Measurements from ENCODE around the gene UFSP1. TPM values are rescaled to one million over a fixed set of nuclear protein-coding genes. Genes with fewer than 3 reads are reported as not detected.
A peak's percentile ranks its signal among the peaks of the same experiment; 100 is the strongest.

The UFSP1 gene
- total and polyA plus RNA-seq, 2 of the 13 experiments (the other 11 are each of a cell fraction or from before 2014, with no cell fraction given), result 0.65 to 3.3 TPM

DNA sequence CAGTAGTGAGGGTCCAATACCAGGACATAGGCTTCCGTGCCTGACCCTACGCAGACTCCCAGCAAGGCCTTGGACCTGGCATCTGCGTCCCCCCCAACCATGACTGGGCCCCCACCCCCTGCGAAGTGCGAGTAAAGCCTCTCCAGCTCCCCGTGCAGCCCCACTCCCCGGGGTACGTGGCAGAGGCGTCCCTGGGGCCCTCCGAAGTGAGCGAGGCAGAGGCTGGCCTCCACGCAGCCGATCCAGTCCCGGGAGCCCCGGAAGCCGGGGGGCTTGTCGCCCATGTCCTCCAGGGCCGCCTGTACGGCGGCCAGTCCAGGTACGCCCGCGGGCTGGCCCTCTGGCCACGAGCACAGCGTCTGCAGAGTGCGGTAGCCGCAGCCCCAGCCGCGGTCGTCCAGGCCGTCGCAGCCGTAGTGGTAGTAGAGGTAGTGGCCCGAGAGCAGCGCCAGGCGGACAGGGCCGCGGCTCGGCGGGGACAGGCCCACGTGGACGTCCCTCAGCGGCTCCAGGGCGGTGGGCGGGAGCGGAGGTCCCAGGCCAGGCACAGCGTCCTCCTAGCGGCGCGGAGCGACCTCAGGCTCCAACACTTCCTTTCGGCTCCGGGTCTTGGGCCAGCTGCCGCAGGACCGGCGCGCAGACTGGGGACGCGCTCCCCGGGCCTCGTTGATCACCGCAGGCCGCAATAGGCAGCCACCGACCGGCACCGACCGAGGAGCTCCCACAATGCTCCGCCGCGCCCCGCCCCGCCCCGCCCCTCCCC is at the start of gene UFSP1 (continued):
- TF ChIP-seq, protein P1, sequence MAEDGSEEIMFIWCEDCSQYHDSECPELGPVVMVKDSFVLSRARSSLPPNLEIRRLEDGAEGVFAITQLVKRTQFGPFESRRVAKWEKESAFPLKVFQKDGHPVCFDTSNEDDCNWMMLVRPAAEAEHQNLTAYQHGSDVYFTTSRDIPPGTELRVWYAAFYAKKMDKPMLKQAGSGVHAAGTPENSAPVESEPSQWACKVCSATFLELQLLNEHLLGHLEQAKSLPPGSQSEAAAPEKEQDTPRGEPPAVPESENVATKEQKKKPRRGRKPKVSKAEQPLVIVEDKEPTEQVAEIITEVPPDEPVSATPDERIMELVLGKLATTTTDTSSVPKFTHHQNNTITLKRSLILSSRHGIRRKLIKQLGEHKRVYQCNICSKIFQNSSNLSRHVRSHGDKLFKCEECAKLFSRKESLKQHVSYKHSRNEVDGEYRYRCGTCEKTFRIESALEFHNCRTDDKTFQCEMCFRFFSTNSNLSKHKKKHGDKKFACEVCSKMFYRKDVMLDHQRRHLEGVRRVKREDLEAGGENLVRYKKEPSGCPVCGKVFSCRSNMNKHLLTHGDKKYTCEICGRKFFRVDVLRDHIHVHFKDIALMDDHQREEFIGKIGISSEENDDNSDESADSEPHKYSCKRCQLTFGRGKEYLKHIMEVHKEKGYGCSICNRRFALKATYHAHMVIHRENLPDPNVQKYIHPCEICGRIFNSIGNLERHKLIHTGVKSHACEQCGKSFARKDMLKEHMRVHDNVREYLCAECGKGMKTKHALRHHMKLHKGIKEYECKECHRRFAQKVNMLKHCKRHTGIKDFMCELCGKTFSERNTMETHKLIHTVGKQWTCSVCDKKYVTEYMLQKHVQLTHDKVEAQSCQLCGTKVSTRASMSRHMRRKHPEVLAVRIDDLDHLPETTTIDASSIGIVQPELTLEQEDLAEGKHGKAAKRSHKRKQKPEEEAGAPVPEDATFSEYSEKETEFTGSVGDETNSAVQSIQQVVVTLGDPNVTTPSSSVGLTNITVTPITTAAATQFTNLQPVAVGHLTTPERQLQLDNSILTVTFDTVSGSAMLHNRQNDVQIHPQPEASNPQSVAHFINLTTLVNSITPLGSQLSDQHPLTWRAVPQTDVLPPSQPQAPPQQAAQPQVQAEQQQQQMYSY (CRISPR knock-in tag; IDR thresholded peaks at IDR 0.05), result 0 out of 2 replicates have a peak, but pooled peaks have one; percentile 40
- no peak for TF ChIP-seq ZNF660 (CRISPR knock-in tag; IDR thresholded peaks at IDR 0.05; ENCODE audit: borderline replicate concordance, low read depth)
- no peak for TF ChIP-seq ELF3 (CRISPR knock-in tag; IDR thresholded peaks at IDR 0.05)
- no peak for TF ChIP-seq RELA (CRISPR knock-in tag; IDR thresholded peaks at IDR 0.05)
- peak; percentile 92 for TF ChIP-seq ZNF543 (CRISPR knock-in tag; IDR thresholded peaks at IDR 0.05)
- TF ChIP-seq ZNF713 (CRISPR knock-in tag; IDR thresholded peaks at IDR 0.05), result peak; percentile 71; the same call in 1 of the 2 replicates
- 0 out of 2 replicates have a peak, but pooled peaks have one; percentile 74 for TF ChIP-seq ZNF747 (CRISPR knock-in tag; IDR thresholded peaks at IDR 0.05; ENCODE audit: borderline replicate concordance)
- no peak; the same call in 1 of the 2 replicates for TF ChIP-seq CENPT (CRISPR knock-in tag; IDR thresholded peaks at IDR 0.05; ENCODE audit: low read depth)
- TF ChIP-seq SKI (IDR thresholded peaks at IDR 0.05; ENCODE audit: partially characterized antibody), result no peak
- peak; percentile 63; the same call in 1 of the 2 replicates for TF ChIP-seq REL (CRISPR knock-in tag; conservative IDR thresholded peaks at IDR 0.05)
- TF ChIP-seq, protein P2, sequence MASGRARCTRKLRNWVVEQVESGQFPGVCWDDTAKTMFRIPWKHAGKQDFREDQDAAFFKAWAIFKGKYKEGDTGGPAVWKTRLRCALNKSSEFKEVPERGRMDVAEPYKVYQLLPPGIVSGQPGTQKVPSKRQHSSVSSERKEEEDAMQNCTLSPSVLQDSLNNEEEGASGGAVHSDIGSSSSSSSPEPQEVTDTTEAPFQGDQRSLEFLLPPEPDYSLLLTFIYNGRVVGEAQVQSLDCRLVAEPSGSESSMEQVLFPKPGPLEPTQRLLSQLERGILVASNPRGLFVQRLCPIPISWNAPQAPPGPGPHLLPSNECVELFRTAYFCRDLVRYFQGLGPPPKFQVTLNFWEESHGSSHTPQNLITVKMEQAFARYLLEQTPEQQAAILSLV (CRISPR knock-in tag; IDR thresholded peaks at IDR 0.05; ENCODE audit: borderline replicate concordance), result peak; percentile 92
- no peak; the same call in 1 of the 2 replicates for TF ChIP-seq GFI1 (CRISPR knock-in tag; IDR thresholded peaks at IDR 0.05; ENCODE audit: borderline replicate concordance)
- TF ChIP-seq, protein P3, sequence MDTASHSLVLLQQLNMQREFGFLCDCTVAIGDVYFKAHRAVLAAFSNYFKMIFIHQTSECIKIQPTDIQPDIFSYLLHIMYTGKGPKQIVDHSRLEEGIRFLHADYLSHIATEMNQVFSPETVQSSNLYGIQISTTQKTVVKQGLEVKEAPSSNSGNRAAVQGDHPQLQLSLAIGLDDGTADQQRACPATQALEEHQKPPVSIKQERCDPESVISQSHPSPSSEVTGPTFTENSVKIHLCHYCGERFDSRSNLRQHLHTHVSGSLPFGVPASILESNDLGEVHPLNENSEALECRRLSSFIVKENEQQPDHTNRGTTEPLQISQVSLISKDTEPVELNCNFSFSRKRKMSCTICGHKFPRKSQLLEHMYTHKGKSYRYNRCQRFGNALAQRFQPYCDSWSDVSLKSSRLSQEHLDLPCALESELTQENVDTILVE (CRISPR knock-in tag; IDR thresholded peaks at IDR 0.05), result 0 out of 2 replicates have a peak, but pooled peaks have one; percentile 38
- TF ChIP-seq KLF15 (CRISPR knock-in tag; IDR thresholded peaks at IDR 0.05; ENCODE audit: borderline replicate concordance), result 0 out of 2 replicates have a peak, but pooled peaks have one; percentile 78
- TF ChIP-seq ZNF879 (CRISPR knock-in tag; IDR thresholded peaks at IDR 0.05), result no peak; the same call in 1 of the 2 replicates
- TF ChIP-seq, protein P4, sequence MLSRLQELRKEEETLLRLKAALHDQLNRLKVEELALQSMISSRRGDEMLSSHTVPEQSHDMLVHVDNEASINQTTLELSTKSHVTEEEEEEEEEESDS (CRISPR knock-in tag; IDR thresholded peaks at IDR 0.05; ENCODE audit: borderline replicate concordance), result no peak
- TF ChIP-seq, protein P5, sequence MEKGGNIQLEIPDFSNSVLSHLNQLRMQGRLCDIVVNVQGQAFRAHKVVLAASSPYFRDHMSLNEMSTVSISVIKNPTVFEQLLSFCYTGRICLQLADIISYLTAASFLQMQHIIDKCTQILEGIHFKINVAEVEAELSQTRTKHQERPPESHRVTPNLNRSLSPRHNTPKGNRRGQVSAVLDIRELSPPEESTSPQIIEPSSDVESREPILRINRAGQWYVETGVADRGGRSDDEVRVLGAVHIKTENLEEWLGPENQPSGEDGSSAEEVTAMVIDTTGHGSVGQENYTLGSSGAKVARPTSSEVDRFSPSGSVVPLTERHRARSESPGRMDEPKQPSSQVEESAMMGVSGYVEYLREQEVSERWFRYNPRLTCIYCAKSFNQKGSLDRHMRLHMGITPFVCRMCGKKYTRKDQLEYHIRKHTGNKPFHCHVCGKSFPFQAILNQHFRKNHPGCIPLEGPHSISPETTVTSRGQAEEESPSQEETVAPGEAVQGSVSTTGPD (CRISPR knock-in tag; IDR thresholded peaks at IDR 0.05), result no peak
- no peak for TF ChIP-seq IKZF1 (IDR thresholded peaks at IDR 0.05)
- TF ChIP-seq NCOA2 (CRISPR knock-in tag; IDR thresholded peaks at IDR 0.05), result no peak; the same call in 1 of the 2 replicates
- no peak for TF ChIP-seq CC2D1A (CRISPR knock-in tag; IDR thresholded peaks at IDR 0.05)
- TF ChIP-seq KLF16 (CRISPR knock-in tag; IDR thresholded peaks at IDR 0.05), result peak; percentile 72 to 88; a peak in 3 of 4 replicates
- TF ChIP-seq LCORL (IDR thresholded peaks at IDR 0.05), result no peak
- no peak; the same call in 1 of the 2 replicates for TF ChIP-seq LCORL (CRISPR knock-in tag; IDR thresholded peaks at IDR 0.05)

Data from HepG2 (cell line).